Measurements from ENCODE around the gene PDZD2. TPM values are rescaled to one million over a fixed set of nuclear protein-coding genes. Genes with fewer than 3 reads are reported as not detected.
A peak's percentile ranks its signal among the peaks of the same experiment; 100 is the strongest.

Gene PDZD2
- polyA plus RNA-seq, 4 donors: 1.4 to 3.9 (median 3.7) TPM; not detected in 1

DNA sequence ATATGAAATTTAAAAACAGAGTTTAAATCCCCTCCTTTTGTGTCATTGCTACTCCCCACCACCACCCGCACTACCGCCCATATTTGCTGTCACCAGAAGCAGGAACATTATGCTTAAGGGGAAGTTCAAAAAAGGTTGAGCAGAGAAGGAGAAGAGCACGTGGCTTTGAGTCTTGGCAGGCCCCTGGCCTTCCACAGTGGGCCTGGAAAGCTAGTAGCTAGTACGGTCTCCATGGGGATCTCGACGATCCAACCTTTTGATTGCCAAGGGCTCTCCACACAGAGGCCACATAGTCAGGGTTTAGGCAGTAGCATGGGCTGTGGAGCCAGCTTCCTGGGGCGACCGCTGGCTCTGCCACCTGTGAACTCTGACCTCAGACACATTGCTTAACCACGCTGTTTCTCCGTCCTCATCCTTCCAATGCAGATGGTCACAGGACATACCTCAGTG, 445.1 kb downstream of the PDZD2 start:
- WGBS, 3 donors: 74 to 84% (median 76%) methylated on average over 10 of the region's 10 CpGs

DNA sequence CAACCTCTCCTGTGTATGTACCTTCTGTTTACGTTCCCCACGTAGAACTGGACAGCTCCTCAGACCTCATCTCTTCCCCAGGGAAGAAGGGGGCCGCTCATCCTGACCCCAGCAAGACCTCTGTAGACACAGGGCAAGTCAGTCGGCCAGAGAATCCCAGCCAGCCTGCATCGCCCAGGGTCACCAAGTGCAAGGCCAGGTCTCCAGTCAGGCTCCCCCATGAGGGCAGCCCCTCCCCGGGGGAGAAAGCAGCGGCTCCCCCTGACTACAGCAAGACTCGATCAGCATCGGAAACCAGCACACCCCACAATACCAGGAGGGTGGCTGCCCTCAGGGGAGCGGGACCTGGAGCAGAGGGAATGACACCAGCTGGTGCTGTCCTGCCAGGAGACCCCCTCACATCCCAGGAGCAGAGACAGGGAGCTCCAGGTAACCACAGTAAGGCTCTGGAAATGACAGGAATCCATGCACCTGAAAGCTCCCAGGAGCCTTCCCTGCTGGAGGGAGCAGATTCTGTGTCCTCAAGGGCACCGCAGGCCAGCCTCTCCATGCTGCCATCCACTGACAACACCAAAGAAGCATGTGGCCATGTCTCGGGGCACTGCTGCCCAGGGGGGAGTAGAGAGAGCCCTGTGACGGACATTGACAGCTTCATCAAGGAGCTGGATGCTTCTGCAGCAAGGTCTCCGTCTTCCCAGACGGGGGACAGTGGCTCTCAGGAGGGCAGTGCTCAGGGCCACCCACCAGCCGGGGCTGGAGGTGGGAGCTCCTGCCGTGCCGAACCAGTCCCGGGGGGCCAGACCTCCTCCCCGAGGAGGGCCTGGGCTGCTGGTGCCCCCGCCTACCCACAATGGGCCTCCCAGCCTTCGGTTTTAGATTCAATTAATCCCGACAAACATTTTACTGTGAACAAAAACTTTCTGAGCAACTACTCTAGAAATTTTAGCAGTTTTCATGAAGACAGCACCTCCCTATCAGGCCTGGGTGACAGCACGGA, 448.5 kb downstream of the PDZD2 start:
- H3K9me3 ChIP-seq (ENCODE audit: control insufficient read depth in 2 of 2, insufficient read depth in 1 of 2, low read depth in 1 of 2, low read length in 1 of 2): no peaks in the 10 kb centered on the region
- H3K4me1 ChIP-seq (ENCODE audit: control insufficient read depth in 3 of 3, insufficient read depth in 2 of 3, low read depth in 1 of 3, low read length in 2 of 3): no peaks in the 10 kb centered on the region
- no peak for DNase-seq
- no peak overlapping the region for H3K4me3 ChIP-seq (ENCODE audit: low read depth in 1 of 3, low read length in 3 of 3)
- no peaks in the 10 kb centered on the region for H3K27me3 ChIP-seq (ENCODE audit: control insufficient read depth in 3 of 3, insufficient read depth in 3 of 3, low read length in 3 of 3)
- WGBS, 3 donors: 91 to 92% (median 91%) methylated on average over 23 to 24 of the region's 24 CpGs
- H3K27ac ChIP-seq (ENCODE audit: low read depth in 1 of 3, low read length in 2 of 3): no peak overlapping the region
- peaks cover 0 to 21% (median 0%) of the 10 kb centered on the region in 3 donors for H3K36me3 ChIP-seq (ENCODE audit: control insufficient read depth in 3 of 3, insufficient read depth in 2 of 3, low read depth in 1 of 3, low read length in 3 of 3)
- no peak for FAIRE-seq

More for the DNA sequence above, 445.1 kb downstream of the PDZD2 start:
- Histone ChIP-seq H3K27me3 (ENCODE audit: control insufficient read depth in 3 of 3, insufficient read depth in 3 of 3, low read length in 3 of 3) (no peaks in the 10 kb centered on the region), H3K4me3 (ENCODE audit: low read depth in 1 of 3, low read length in 3 of 3) (no peak overlapping the region), H3K9me3 (ENCODE audit: control insufficient read depth in 2 of 2, insufficient read depth in 1 of 2, low read depth in 1 of 2, low read length in 1 of 2) (no peaks in the 10 kb centered on the region), H3K4me1 (ENCODE audit: control insufficient read depth in 3 of 3, insufficient read depth in 2 of 3, low read depth in 1 of 3, low read length in 2 of 3) (no peaks in the 10 kb centered on the region), H3K27ac (ENCODE audit: low read depth in 1 of 3, low read length in 2 of 3) (no peak overlapping the region), H3K36me3 (ENCODE audit: control insufficient read depth in 3 of 3, insufficient read depth in 2 of 3, low read depth in 1 of 3, low read length in 3 of 3) (peaks cover 0 to 10% (median 0%) of the 10 kb centered on the region in 3 donors)
- DNase-seq: no peak
- no peak for FAIRE-seq

DNA sequence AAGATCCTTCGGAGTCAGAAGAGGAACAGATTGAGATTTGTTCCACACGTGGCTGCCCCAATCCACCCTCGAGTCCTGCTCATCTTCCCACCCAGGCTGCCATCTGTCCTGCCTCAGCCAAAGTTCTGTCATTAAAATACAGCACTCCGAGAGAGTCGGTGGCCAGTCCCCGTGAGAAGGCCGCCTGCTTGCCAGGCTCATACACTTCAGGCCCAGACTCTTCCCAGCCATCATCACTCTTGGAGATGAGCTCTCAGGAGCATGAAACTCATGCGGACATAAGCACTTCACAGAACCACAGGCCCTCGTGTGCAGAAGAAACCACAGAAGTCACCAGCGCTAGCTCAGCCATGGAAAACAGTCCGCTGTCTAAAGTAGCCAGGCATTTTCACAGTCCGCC, 449.3 kb downstream of the PDZD2 start:
- no peak for FAIRE-seq
- H3K4me3 ChIP-seq (ENCODE audit: low read depth in 1 of 3, low read length in 3 of 3): no peak overlapping the region
- 89 to 93% (median 92%) methylated on average over 12 of the region's 12 CpGs for WGBS, 3 donors
- no peak overlapping the region for H3K27ac ChIP-seq (ENCODE audit: low read depth in 1 of 3, low read length in 2 of 3)
- no peaks in the 10 kb centered on the region for H3K27me3 ChIP-seq (ENCODE audit: control insufficient read depth in 3 of 3, insufficient read depth in 3 of 3, low read length in 3 of 3)
- DNase-seq: no peak
- H3K36me3 ChIP-seq (ENCODE audit: control insufficient read depth in 3 of 3, insufficient read depth in 2 of 3, low read depth in 1 of 3, low read length in 3 of 3): peaks cover 0 to 21% (median 0%) of the 10 kb centered on the region in 3 donors
- H3K4me1 ChIP-seq (ENCODE audit: control insufficient read depth in 3 of 3, insufficient read depth in 2 of 3, low read depth in 1 of 3, low read length in 2 of 3): no peaks in the 10 kb centered on the region
- H3K9me3 ChIP-seq (ENCODE audit: control insufficient read depth in 2 of 2, insufficient read depth in 1 of 2, low read depth in 1 of 2, low read length in 1 of 2): no peaks in the 10 kb centered on the region

DNA sequence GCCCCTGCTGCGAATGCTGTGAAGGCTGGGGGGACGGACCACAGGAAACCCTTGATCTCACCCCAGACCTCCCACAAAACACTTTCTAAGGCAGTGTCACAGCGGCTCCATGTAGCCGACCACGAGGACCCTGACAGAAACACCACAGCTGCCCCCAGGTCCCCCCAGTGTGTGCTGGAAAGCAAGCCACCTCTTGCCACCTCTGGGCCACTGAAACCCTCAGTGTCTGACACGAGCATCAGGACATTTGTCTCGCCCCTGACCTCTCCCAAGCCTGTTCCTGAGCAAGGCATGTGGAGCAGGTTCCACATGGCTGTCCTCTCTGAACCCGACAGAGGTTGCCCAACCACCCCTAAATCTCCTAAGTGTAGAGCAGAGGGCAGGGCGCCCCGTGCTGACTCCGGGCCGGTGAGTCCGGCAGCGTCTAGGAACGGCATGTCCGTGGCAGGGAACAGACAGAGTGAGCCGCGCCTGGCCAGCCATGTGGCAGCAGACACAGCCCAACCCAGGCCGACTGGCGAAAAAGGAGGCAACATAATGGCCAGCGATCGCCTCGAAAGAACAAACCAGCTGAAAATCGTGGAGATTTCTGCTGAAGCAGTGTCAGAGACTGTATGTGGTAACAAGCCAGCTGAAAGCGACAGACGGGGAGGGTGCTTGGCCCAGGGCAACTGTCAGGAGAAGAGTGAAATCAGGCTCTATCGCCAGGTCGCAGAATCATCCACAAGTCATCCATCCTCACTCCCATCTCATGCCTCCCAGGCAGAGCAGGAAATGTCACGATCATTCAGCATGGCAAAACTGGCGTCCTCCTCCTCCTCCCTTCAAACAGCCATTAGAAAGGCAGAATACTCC, 450.4 kb downstream of the PDZD2 start:
- 86 to 92% (median 90%) methylated on average over 30 of the region's 30 CpGs for WGBS, 3 donors
- no peaks in the 10 kb centered on the region for H3K4me1 ChIP-seq (ENCODE audit: control insufficient read depth in 3 of 3, insufficient read depth in 2 of 3, low read depth in 1 of 3, low read length in 2 of 3)
- no peak for DNase-seq
- H3K4me3 ChIP-seq (ENCODE audit: low read depth in 1 of 3, low read length in 3 of 3): no peak overlapping the region
- no peak for FAIRE-seq
- no peak overlapping the region for H3K27ac ChIP-seq (ENCODE audit: low read depth in 1 of 3, low read length in 2 of 3)
- H3K36me3 ChIP-seq (ENCODE audit: control insufficient read depth in 3 of 3, insufficient read depth in 2 of 3, low read depth in 1 of 3, low read length in 3 of 3): peaks cover 0 to 21% (median 0%) of the 10 kb centered on the region in 3 donors
- no peaks in the 10 kb centered on the region for H3K9me3 ChIP-seq (ENCODE audit: control insufficient read depth in 2 of 2, insufficient read depth in 1 of 2, low read depth in 1 of 2, low read length in 1 of 2)
- no peaks in the 10 kb centered on the region for H3K27me3 ChIP-seq (ENCODE audit: control insufficient read depth in 3 of 3, insufficient read depth in 3 of 3, low read length in 3 of 3)

DNA sequence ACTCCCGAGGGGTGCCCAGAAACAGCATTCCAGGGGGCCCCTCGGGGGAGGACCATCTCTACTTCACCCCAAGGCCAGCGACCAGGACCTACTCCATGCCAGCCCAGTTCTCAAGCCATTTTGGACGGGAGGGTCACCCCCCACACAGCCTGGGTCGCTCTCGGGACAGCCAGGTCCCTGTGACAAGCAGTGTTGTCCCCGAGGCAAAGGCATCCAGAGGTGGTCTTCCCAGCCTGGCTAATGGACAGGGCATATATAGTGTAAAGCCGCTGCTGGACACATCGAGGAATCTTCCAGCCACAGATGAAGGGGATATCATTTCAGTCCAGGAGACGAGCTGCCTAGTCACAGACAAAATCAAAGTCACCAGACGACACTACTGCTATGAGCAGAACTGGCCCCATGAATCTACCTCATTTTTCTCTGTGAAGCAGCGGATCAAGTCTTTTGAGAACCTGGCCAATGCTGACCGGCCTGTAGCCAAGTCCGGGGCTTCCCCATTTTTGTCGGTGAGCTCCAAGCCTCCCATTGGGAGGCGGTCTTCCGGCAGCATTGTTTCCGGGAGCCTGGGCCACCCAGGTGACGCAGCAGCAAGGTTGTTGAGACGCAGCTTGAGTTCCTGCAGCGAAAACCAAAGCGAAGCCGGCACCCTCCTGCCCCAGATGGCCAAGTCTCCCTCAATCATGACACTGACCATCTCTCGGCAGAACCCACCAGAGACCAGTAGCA, 451.3 kb downstream of the PDZD2 start:
- WGBS, 3 donors: 88 to 92% (median 91%) methylated on average over 24 of the region's 24 CpGs
- Histone ChIP-seq H3K9me3 (ENCODE audit: control insufficient read depth in 2 of 2, insufficient read depth in 1 of 2, low read depth in 1 of 2, low read length in 1 of 2) (no peaks in the 10 kb centered on the region), H3K36me3 (ENCODE audit: control insufficient read depth in 3 of 3, insufficient read depth in 2 of 3, low read depth in 1 of 3, low read length in 3 of 3) (peaks cover 0 to 21% (median 0%) of the 10 kb centered on the region in 3 donors), H3K27me3 (ENCODE audit: control insufficient read depth in 3 of 3, insufficient read depth in 3 of 3, low read length in 3 of 3) (no peaks in the 10 kb centered on the region), H3K27ac (ENCODE audit: low read depth in 1 of 3, low read length in 2 of 3) (no peak overlapping the region), H3K4me1 (ENCODE audit: control insufficient read depth in 3 of 3, insufficient read depth in 2 of 3, low read depth in 1 of 3, low read length in 2 of 3) (no peaks in the 10 kb centered on the region), H3K4me3 (ENCODE audit: low read depth in 1 of 3, low read length in 3 of 3) (no peak overlapping the region)
- FAIRE-seq (no peak), DNase-seq (no peak)

DNA sequence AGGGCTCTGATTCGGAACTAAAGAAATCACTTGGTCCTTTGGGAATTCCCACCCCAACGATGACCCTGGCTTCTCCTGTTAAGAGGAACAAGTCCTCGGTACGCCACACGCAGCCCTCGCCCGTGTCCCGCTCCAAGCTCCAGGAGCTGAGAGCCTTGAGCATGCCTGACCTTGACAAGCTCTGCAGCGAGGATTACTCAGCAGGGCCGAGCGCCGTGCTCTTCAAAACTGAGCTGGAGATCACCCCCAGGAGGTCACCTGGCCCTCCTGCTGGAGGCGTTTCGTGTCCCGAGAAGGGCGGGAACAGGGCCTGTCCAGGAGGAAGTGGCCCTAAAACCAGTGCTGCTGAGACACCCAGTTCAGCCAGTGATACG, 451.8 kb downstream of the PDZD2 start:
- Histone ChIP-seq H3K36me3 (ENCODE audit: control insufficient read depth in 3 of 3, insufficient read depth in 2 of 3, low read depth in 1 of 3, low read length in 3 of 3) (peaks cover 0 to 23% (median 0%) of the 10 kb centered on the region in 3 donors), H3K4me3 (ENCODE audit: low read depth in 1 of 3, low read length in 3 of 3) (no peak overlapping the region), H3K27me3 (ENCODE audit: control insufficient read depth in 3 of 3, insufficient read depth in 3 of 3, low read length in 3 of 3) (no peaks in the 10 kb centered on the region), H3K4me1 (ENCODE audit: control insufficient read depth in 3 of 3, insufficient read depth in 2 of 3, low read depth in 1 of 3, low read length in 2 of 3) (no peaks in the 10 kb centered on the region), H3K9me3 (ENCODE audit: control insufficient read depth in 2 of 2, insufficient read depth in 1 of 2, low read depth in 1 of 2, low read length in 1 of 2) (no peaks in the 10 kb centered on the region), H3K27ac (ENCODE audit: low read depth in 1 of 3, low read length in 2 of 3) (no peak overlapping the region)
- WGBS, 3 donors: 90 to 93% (median 92%) methylated on average over 17 of the region's 17 CpGs
- DNase-seq: no peak
- FAIRE-seq: no peak

DNA sequence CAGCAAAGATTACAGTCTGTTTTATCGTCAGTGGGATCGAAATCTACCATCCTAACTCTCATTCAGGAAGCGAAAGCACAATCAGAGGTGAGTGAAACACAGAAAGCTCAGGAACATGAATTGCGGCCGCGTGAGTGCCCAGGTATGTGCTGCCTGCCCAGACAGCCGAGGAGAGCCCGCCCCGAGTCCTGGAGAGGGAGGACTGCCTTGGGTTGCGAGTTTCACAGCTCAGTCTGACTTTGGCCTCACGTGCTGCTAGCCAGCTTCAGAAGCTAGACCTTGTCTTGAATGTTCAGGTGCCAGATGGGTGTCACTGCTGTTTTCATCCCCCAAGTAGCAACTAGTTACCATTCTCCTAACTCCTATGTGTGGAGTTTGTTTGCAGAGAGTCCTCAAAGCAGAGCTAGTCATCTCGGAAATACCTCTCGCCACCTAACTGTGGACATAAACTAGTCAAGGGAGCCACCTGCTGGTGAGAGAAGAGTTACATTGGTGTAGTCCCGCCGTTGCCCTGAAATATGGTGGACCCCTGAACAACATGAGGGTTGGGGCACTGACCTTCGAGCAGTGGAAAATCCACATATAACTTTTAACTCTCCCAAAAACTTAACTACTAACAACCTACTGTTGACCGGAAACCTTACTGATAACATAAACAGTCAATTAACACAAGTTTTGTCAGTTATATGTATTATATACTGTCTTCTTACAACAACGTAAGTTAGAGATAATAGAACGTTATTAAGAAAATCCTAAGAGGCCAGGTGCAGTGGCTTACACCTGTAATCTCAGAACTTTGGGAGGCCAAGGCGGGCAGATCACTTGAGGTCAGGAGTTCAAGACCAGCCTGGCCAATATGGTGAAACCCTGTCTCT, 454.2 kb downstream of the PDZD2 start:
- 41 to 63% (median 62%) methylated on average over 20 of the region's 20 CpGs for WGBS, 3 donors
- peak; percentile 67 to 68 for DNase-seq
- Histone ChIP-seq H3K4me1 (ENCODE audit: control insufficient read depth in 3 of 3, insufficient read depth in 2 of 3, low read depth in 1 of 3, low read length in 2 of 3) (no peaks in the 10 kb centered on the region), H3K27ac (ENCODE audit: low read depth in 1 of 3, low read length in 2 of 3) (no peak overlapping the region), H3K36me3 (ENCODE audit: control insufficient read depth in 3 of 3, insufficient read depth in 2 of 3, low read depth in 1 of 3, low read length in 3 of 3) (peaks cover 0 to 27% (median 0%) of the 10 kb centered on the region in 3 donors), H3K27me3 (ENCODE audit: control insufficient read depth in 3 of 3, insufficient read depth in 3 of 3, low read length in 3 of 3) (no peaks in the 10 kb centered on the region), H3K4me3 (ENCODE audit: low read depth in 1 of 3, low read length in 3 of 3) (no peak overlapping the region), H3K9me3 (ENCODE audit: control insufficient read depth in 2 of 2, insufficient read depth in 1 of 2, low read depth in 1 of 2, low read length in 1 of 2) (no peaks in the 10 kb centered on the region)
- no peak for FAIRE-seq
